Nephron progenitor cell (in vitro differentiated cells): Measurements from ENCODE around the gene DFFA.

Experiments
- DNase-seq: peaks from one replicate; pipeline ENCODE4 v3.0.0; 2021
- H3K27ac Mint-ChIP-seq: 2 replicates; pipeline ENCODE4 v1.8.0; 2021; ENCODE audit warnings: mild to moderate bottlenecking, moderate library complexity, mixed read lengths
- H3K27me3 Mint-ChIP-seq: 2 replicates; pipeline ENCODE4 v1.8.0; 2021; ENCODE audit warnings: mild to moderate bottlenecking, low read depth, mixed read lengths; ENCODE audit not compliant: poor library complexity
- H3K36me3 Mint-ChIP-seq: 2 replicates; pipeline ENCODE4 v1.8.0; 2021; ENCODE audit warnings: low read depth, mixed read lengths
- H3K4me1 Mint-ChIP-seq: 2 replicates; pipeline ENCODE4 v1.8.0; 2021; ENCODE audit warnings: mixed read lengths
- H3K4me3 Mint-ChIP-seq: 2 replicates; pipeline ENCODE4 v1.8.0; 2021; ENCODE audit warnings: mild to moderate bottlenecking, moderate library complexity, mixed read lengths
- H3K9me3 Mint-ChIP-seq: 2 replicates; pipeline ENCODE4 v1.8.0; 2021; ENCODE audit warnings: mild to moderate bottlenecking, moderate library complexity, mixed read lengths
- CTCF ChIP-seq: fragments of 200-600 bp; sonication (generic); IDR thresholded peaks from 2 replicates; pipeline ENCODE4 v1.5.0; 2021; ENCODE audit warnings: antibody characterized with exemption

Gene DFFA

DNA sequence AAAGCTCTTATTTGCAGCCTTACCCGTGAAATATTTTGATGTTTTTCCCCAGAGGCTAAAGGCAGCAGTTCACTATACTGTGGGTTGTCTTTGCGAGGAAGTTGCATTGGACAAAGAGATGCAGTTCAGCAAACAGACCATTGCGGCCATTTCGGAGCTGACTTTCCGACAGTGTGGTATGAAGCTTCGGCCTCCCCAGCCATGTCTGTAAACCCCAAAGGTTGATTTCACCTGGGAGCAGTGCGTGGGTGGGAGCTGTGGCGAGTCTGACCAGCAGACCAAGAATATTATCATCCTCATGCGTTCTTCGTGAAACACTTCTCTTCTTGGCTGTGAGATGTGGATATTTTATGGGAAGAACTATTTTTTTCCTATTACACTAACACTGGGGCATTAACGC lies 38.5 kb downstream of the DFFA start:
- Mint-ChIP-seq H3K4me3 (no peak overlapping the region), H3K27me3 (no peaks in the 10 kb centered on the region), H3K36me3 (no peaks in the 10 kb centered on the region), H3K4me1 (peaks cover 50% of the 10 kb centered on the region), H3K27ac (no peak overlapping the region), H3K9me3 (no peaks in the 10 kb centered on the region)
- no peak for TF ChIP-seq CTCF
- DNase-seq: no peak

DNA sequence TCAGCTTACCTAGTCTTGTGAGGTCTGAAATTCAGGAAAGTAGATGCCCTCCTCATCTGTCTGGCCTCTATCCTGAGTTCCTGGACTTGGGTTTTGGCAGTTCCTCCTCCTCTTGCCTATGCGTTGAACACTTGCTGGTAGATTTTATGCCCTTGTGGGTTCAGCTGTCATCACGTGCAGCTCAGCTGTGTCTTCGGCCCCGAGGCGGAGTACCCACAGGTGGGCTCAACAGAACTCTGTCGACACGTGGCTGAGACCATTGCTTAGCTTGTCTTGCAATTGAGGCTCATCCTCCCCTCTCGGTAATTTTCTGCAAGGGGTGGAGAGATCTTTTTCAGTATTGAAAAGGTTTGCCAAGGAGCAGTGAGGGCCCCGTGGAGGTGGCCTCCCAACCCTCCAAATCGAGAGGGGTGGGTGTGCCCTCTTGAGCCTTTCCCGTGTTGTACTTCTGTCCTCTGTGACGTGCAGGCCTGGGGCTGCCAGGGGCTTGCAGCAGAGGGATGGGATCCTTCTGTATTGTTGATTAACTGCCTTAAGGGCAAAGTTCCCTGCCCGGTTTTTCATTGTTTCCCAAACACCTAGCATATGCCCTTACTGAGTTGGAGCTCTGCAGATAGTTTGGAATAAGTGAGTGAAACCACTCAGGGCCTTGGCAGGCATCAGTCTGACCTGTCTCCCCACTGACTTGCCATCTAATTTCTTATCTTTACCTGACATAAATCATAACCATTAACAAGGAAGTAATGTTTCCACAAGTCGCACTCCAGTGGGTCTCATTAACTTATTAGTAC lies 39.2 kb downstream of the DFFA start:
- Mint-ChIP-seq H3K9me3 (no peaks in the 10 kb centered on the region), H3K27me3 (no peaks in the 10 kb centered on the region), H3K27ac (no peak overlapping the region), H3K4me1 (peaks cover 50% of the 10 kb centered on the region), H3K4me3 (peak overlapping the region; percentile 50), H3K36me3 (no peaks in the 10 kb centered on the region)
- TF ChIP-seq CTCF: no peak
- DNase-seq: no peak

GRCh38 chr1:10431070-10431730 lies 41.1 kb downstream of the DFFA start:
- H3K27me3 Mint-ChIP-seq: no peaks in the 10 kb centered on the region
- TF ChIP-seq CTCF: no peak
- H3K4me3 Mint-ChIP-seq: peak overlapping the region; percentile 89
- H3K27ac Mint-ChIP-seq: peak overlapping the region; percentile 77
- DNase-seq: no peak
- H3K36me3 Mint-ChIP-seq: no peaks in the 10 kb centered on the region
- H3K9me3 Mint-ChIP-seq: no peaks in the 10 kb centered on the region
- H3K4me1 Mint-ChIP-seq: peaks cover 48% of the 10 kb centered on the region

- H3K27me3 Mint-ChIP-seq: no peaks in the 10 kb centered on the region
- H3K4me3 Mint-ChIP-seq: peak within 1 kb of the TSS; percentile 89
- peaks cover 5% of the 10 kb centered on the region for H3K36me3 Mint-ChIP-seq
- TF ChIP-seq CTCF: peak; percentile 96
- H3K27ac Mint-ChIP-seq: peak within 1 kb of the TSS; percentile 96
- H3K9me3 Mint-ChIP-seq: no peaks in the 10 kb centered on the region
- DNase-seq: peak; percentile 96
- H3K4me1 Mint-ChIP-seq: peaks cover 54% of the 10 kb centered on the region
Measured at GRCh38 chr1:10430216-10431069, 41.9 kb downstream of the DFFA start, which contains the start of gene CENPS. Gene CENPS, plus strand, starts transcription at chr1:10430433. Its CDS starts 85 bp downstream, at chr1:10430518.

- no peaks in the 10 kb centered on the region for H3K9me3 Mint-ChIP-seq
- DNase-seq: no peak
- H3K36me3 Mint-ChIP-seq: peaks cover 6% of the 10 kb centered on the region
- H3K27me3 Mint-ChIP-seq: no peaks in the 10 kb centered on the region
- H3K4me3 Mint-ChIP-seq: peak overlapping the region; percentile 89
- H3K27ac Mint-ChIP-seq: peak overlapping the region; percentile 48
- TF ChIP-seq CTCF: no peak
- peaks cover 55% of the 10 kb centered on the region for H3K4me1 Mint-ChIP-seq
Measured at GRCh38 chr1:10429868-10430215, 42.5 kb downstream of the DFFA start.
